Aorta (tissue), 5 donors: Measurements from ENCODE around the gene CERK. TPM values are rescaled to one million over a fixed set of nuclear protein-coding genes. Genes with fewer than 3 reads are reported as not detected.

Experiments
- ATAC-seq: fragments of 200-7000 bp; cut with Tn5 transposase; one replicate; pipeline ENCODE4 v1.9.1; 2022; ENCODE audit warnings: moderate library complexity; ENCODE audit not compliant: low FRiP score
- DNase-seq, 2 donors: peaks; one replicate each; pipeline ENCODE4 v3.0.0-alpha.2; 2020
- H3K27ac ChIP-seq, 2 donors: one replicate each; pipeline ENCODE4 v1.5.1; 2013; ENCODE audit warnings: low read length in 2 of 2, mild to moderate bottlenecking in 2 of 2, moderate library complexity in 2 of 2, control low read depth in 1 of 2, inconsistent platforms in 1 of 2, low read depth in 1 of 2
- H3K27me3 ChIP-seq, 2 donors: one replicate each; pipeline ENCODE4 v1.6.1; 2013; ENCODE audit warnings: control low read depth in 1 of 2, low read length in 1 of 2, mild to moderate bottlenecking in 1 of 2, moderate library complexity in 1 of 2; ENCODE audit not compliant: insufficient read depth in 2 of 2, control insufficient read depth in 1 of 2
- H3K36me3 ChIP-seq, 2 donors: one replicate each; pipeline ENCODE4 v1.6.1; 2013; ENCODE audit warnings: control low read depth in 1 of 2, low read length in 1 of 2, mild to moderate bottlenecking in 1 of 2; ENCODE audit not compliant: insufficient read depth in 2 of 2, control insufficient read depth in 1 of 2
- H3K4me1 ChIP-seq, 2 donors: one replicate each; pipeline ENCODE4 v1.6.1; 2013; ENCODE audit warnings: low read length in 2 of 2, control low read depth in 1 of 2, mild to moderate bottlenecking in 1 of 2, moderate library complexity in 1 of 2; ENCODE audit not compliant: insufficient read depth in 2 of 2, control insufficient read depth in 1 of 2
- H3K4me3 ChIP-seq, 2 donors: one replicate each; pipeline ENCODE4 v1.5.1; 2013; ENCODE audit warnings: low read length in 2 of 2, control low read depth in 1 of 2, mild to moderate bottlenecking in 1 of 2
- H3K9me3 ChIP-seq: one replicate; pipeline ENCODE4 v1.6.1; 2013; ENCODE audit warnings: mild to moderate bottlenecking, low read length; ENCODE audit not compliant: control insufficient read depth
- WGBS, 2 donors: extraction: QIAGEN DNeasy Blood & Tissue Kit; methylation state at CpG; one replicate each; pipeline ENCODE4 v1.1.7; 2013; 5-methylcytosine and 5-hydroxymethylcytosine counted together
- intact Hi-C, 2 donors: fragments of 100-400 bp; cut with DNase I; formaldehyde crosslinking; loops; one replicate each; pipeline versions ENCODE4 v1.14.2 to v1.15.0; 2022
- polyA plus RNA-seq, 2 donors: library from polyadenylated mRNA; stranded (reverse); fragments of 200-250 nt; gene quantifications; one replicate each; pipeline ENCODE4 v1.2.3, GENCODE V29; 2013
- total RNA-seq, 2 donors: library from RNA; stranded (reverse); fragmentation: NEBNext Ultra II Directional; extraction: Animal tissue kit (Norgen Biotek cat#: 25700); gene quantifications; one replicate each; pipeline ENCODE4 v1.2.1, GENCODE V29; 2021
- donor health status: healthy with polysubstance abuse.
- donor health status: Bipolar disorder and iron deficiency.
- donor health status: DM: no; HTN: no; CAD: no.
- donor health status: DM: no; HTN: no; CAD: no.
- donor health status: DM: yes; HTN: yes; CAD: no.

CERK gene
- total and polyA plus RNA-seq, 4 donors: 20.6 to 41.6 (median 35.9) TPM

DNA sequence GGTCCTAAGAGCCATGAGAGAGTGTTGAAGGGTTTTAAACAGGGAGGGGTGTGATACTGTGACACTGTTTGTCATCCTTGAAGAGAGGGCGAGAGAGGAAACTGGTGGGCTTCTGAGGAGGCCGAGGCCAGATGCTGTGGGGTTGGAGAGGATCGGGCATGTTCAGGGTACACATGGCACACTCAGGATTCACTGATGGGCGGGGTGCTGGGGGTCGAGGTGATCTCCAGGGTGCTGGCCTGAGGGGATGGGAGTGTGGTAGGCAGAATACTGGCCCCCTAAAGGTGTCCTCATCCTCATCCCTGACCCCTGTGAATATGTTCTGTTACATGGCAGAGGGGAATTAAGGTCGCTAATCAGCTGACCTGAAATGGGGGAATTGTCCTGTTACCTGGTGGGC, 31.7 kb upstream of the CERK start:
- intact Hi-C loops: no loop called here
- Histone ChIP-seq H3K36me3 (no peaks in the 10 kb centered on the region), H3K27ac (no peak overlapping the region), H3K4me3 (no peak overlapping the region), H3K9me3 (no peaks in the 10 kb centered on the region), H3K27me3 (no peaks in the 10 kb centered on the region), H3K4me1 (no peaks in the 10 kb centered on the region)
- no peak for ATAC-seq
- 91 to 93% methylated on average over 6 of the region's 6 CpGs for WGBS, 2 donors
- peak; percentile 37 to 59 for DNase-seq

DNA sequence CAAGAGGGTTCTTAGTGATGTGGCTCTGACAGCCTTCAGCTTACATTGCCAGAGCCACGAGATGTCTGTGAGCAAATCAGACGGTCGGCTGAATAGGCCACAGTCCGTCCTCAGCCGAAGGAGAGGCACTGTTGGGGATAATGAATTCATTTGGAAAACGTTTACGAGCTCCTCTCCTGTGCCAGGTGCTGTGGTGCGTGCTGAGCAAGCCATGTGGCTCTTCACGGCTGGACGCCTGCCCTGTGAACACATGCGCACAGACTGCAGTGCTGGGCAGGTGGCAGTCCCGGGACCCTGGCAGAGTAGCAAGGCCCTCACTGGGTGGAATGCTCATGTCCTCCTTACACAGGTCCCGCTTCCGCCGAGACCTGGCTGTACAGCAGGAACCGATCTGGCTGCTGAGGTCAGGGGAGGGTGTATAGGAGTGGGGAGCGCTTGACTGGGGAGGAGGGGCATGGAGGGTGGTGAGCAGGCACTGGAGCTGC, 31.2 kb upstream of the CERK start:
- Histone ChIP-seq H3K4me1 (peaks cover 0 to 3% of the 10 kb centered on the region in 2 donors), H3K9me3 (no peaks in the 10 kb centered on the region), H3K27ac (no peak overlapping the region), H3K27me3 (no peaks in the 10 kb centered on the region), H3K4me3 (no peak overlapping the region), H3K36me3 (no peaks in the 10 kb centered on the region)
- peak; percentile 45 to 68 for DNase-seq
- no peak for ATAC-seq
- intact Hi-C loops: no loop called here
- 87% methylated on average over 17 of the region's 17 CpGs for WGBS, 2 donors

DNA sequence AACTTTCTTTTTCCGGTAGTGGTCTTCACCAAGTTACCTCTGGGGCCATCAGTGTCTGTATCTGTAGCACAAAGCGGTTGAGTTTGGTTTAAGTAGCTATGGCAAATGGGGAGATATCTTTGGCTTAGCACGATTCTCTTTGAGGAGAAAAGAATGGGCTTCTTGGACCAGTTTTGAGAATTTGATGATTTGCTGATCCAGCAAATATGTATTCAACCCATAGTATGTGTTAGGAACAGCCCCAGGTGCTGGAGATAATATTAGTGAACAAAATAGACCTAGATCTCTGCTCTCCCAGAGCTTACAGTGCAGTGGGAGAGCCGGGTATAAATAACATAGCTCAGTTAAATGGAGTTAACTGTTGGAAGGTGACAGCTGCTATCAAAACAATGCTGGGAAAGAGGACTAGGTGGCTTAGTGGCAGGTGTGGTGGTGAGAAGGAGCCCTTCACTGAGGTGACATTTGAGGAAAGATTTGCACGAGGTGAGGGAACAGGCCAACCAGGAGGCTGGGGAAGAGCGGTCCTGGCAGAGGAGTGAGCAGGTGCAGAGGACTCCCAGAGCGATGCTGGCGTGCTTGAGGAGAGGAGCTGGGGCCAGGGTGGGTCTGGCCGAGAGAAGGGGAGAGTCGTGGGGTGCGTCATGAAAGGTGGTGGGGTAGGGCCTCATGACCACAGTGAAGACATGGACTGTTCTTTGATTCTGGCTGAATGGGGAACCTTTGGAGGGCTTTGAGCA, 29.4 kb upstream of the CERK start:
- 94 to 95% methylated on average over 11 of the region's 11 CpGs for WGBS, 2 donors
- DNase-seq (peak; percentile 6 to 24), ATAC-seq (no peak)
- no peaks in the 10 kb centered on the region for H3K9me3 ChIP-seq
- no peaks in the 10 kb centered on the region for H3K27me3 ChIP-seq
- no peak overlapping the region for H3K27ac ChIP-seq
- intact Hi-C loops: no loop called here
- H3K36me3 ChIP-seq: no peaks in the 10 kb centered on the region
- H3K4me1 ChIP-seq: peaks cover 0 to 3% of the 10 kb centered on the region in 2 donors
- H3K4me3 ChIP-seq: no peak overlapping the region

DNA sequence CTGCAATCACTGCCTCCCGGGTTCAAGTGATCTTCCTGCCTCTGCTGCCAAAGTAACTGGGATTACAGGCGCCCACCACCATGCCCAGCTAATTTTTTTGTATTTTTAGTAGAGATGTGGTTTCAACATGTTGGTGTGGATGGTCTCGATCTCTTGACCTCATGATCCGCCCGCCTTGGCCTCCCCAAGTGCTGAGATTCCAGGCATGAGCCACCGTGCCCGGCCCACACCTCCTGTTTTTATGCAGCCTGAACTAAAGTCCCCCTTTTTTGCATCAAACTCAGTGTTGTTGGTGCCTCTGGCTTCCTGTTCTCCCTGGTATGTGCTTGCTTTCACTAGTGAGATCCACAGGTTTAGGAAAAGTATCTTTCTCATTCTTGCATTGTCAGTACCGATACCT, 28.6 kb upstream of the CERK start:
- Histone ChIP-seq H3K27me3 (no peaks in the 10 kb centered on the region), H3K9me3 (no peaks in the 10 kb centered on the region), H3K4me1 (peaks cover 0 to 3% of the 10 kb centered on the region in 2 donors), H3K4me3 (no peak overlapping the region), H3K27ac (no peak overlapping the region), H3K36me3 (no peaks in the 10 kb centered on the region)
- 91 to 96% methylated on average over 8 of the region's 8 CpGs for WGBS, 2 donors
- ATAC-seq (no peak), DNase-seq (peak; percentile 29 to 68)
- intact Hi-C loops: no loop called here

DNA sequence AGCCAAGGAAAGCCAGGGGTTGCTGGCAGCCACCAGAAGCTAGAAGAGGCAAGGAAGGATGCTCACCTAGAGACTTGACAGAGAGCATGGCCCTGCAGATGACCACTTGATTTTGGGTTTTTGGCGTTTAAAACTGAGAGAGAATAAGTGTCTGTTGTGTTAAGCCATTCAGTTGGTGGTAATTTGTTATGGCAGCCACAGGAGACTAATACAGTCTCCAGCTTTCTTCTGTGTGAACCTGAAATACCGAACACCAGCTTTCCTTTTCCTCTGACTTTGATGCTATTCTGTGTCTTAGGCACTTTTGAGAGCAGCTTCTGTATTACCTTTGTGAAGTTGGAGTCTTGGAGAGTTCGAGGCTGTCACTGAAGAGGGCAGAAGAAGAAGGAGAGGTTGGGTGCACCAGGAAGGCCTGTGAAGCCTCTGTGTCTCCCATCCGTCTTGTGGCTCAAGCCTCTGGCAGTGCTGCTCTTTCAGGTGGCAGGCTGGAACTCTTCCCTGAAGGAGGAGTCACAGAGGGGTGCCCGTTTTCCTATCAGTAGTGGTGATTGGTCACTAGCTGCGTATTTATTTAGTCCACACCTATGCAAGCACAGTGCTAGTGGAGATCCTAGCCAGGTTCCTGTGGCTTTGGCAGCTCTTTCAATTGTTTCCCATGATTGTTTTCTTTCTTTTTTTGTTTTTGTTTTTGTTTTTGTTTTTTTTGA, 26.9 kb upstream of the CERK start:
- intact Hi-C loops: no loop called here
- WGBS, 2 donors: 77 to 83% methylated on average over 6 of the region's 6 CpGs
- H3K27ac ChIP-seq: no peak overlapping the region

DNA sequence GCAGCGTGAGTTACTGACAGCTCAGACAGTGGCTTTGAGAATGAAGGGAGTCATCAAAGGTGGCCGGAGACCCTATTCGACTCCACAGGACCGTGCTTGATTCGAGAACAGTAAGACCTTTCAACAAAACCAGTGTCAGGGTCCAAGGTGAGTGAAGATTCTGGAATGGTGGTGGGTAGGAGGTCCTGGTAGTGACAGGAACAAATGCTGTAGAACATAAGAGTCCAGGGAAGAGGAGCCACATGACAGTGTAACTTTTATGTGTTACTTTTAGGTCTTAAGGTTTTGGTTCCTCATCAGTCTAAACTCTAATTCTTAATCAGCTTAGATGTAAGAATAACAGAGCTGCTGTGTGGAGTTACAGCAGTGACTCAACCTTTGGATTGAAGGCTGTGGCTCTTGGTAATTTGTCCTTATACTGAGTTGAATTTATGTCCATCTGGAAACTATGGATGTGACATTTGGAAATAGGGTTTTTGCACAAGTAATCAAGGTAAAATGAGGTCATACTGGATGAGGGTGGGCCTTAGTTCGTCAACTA, 26.2 kb upstream of the CERK start:
- no peaks in the 10 kb centered on the region for H3K27me3 ChIP-seq
- peaks cover 0 to 3% of the 10 kb centered on the region in 2 donors for H3K4me1 ChIP-seq
- no peak for DNase-seq
- intact Hi-C loops: no loop called here
- WGBS, 2 donors: 83 to 88% methylated on average over 6 of the region's 6 CpGs
- no peak overlapping the region for H3K27ac ChIP-seq
- ATAC-seq: no peak
- H3K36me3 ChIP-seq: no peaks in the 10 kb centered on the region
- no peak overlapping the region for H3K4me3 ChIP-seq
- H3K9me3 ChIP-seq: no peaks in the 10 kb centered on the region

More for the DNA sequence above, 26.9 kb upstream of the CERK start:
- Histone ChIP-seq H3K4me1 (peaks cover 0 to 3% of the 10 kb centered on the region in 2 donors), H3K27me3 (no peaks in the 10 kb centered on the region), H3K9me3 (no peaks in the 10 kb centered on the region), H3K36me3 (no peaks in the 10 kb centered on the region), H3K4me3 (no peak overlapping the region)
- DNase-seq (peak in 1 of 2 donors; percentile 43), ATAC-seq (no peak)

DNA sequence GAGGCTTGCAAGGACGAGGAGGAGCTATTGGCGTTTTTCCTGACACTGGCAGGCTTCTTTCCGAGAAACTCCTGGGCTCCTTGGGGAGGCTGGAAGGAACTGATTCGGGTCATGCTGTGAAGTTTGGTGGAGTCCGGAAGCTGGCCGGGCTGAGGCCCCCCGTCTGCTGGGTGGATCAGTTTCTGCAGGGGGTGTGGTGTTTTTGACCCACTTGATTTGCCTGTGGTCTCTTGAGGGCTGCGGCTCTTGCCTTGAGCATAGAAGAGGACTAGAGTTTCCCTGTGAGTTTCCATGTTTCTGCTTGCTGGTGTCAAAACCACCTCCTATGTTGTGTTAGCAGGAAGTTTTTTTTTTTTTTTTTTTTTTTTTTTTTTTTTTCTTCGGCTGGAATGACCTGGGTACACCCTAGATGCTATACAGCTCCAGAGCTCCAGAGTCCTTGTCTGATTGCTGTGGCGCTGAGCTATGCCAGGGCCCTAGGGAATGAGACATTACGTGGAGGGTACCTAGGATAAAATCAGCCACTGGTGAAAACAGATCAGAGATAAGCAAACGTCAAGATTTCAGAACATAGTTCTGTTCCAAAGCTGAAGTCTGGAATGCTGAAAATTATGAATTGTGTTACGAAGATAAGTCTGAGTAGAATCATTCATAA, 25.1 kb upstream of the CERK start:
- peak in 1 of 2 donors; percentile 74 for DNase-seq
- intact Hi-C loops: loop anchor here in 1 of 2 donors (2.0 kb wide), 1 partner anchor 24 kb away; the partner anchor contains the start of gene CERK
- no peaks in the 10 kb centered on the region for H3K27me3 ChIP-seq

DNA sequence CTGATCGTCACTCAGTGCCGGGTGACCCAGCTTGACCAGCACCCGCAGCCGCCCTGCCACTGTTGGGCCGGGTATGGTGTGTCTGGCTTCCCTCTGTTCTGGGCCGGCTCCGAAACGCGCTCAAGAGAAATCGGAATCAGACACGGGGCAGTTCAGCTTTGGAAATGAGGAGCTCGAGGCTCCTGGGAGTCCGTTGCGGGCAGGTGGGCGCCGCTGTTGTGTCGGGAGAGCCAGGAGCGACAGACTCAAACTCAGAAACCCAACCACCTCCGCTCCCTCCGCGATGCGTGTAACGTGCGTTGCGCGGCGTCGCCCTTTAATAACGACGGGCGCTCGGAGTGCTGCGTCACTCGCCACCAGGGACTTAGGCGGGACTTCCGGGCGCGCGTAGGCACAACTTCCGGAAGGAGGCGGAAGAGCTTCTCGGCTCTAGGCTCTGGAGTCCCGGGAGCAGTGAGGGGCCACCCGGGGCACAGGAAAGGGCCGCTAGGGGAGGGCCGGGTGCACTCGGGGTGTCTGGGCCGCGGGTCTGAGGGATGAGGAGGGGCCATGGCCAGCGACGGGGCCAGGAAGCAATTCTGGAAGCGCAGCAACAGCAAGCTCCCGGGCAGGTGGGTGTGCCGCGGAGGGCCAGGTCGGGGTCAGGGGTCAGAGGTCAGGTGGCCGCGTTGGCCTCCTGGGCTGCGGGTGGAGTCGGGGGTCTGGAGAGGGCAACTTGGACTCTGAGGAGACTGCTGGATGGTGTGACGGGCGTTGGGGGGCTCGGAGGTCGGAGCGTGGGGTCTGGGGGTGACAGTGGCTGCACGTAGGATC, 24.4 kb upstream of the CERK start, which contains the start of gene TBC1D22A:
Gene TBC1D22A, plus strand, starts transcription at position 413 of the 813 bp plus-strand sequence. Its CDS starts 137 bp downstream, at position 550.
- Histone ChIP-seq H3K9me3 (no peaks in the 10 kb centered on the region), H3K27me3 (no peaks in the 10 kb centered on the region), H3K36me3 (no peaks in the 10 kb centered on the region), H3K27ac (peak within 1 kb of the TSS; percentile 72 to 74), H3K4me3 (peak within 1 kb of the TSS; percentile 79 to 82), H3K4me1 (peaks cover 0 to 3% of the 10 kb centered on the region in 2 donors)
- DNase-seq (peak; percentile 97 to 98), ATAC-seq (peak; percentile 97)
- intact Hi-C loops: loop anchor here in 1 of 2 donors (2.0 kb wide), 1 partner anchor 24 kb away; the partner anchor contains the start of gene CERK
- 0% methylated on average over 66 of the region's 66 CpGs for WGBS, 2 donors

More for the DNA sequence above, 25.1 kb upstream of the CERK start:
- Histone ChIP-seq H3K4me3 (peak overlapping the region; percentile 79 to 82), H3K36me3 (no peaks in the 10 kb centered on the region), H3K27ac (peak overlapping the region in 1 of 2 donors; percentile 42), H3K9me3 (no peaks in the 10 kb centered on the region), H3K4me1 (peaks cover 0 to 3% of the 10 kb centered on the region in 2 donors)
- ATAC-seq: peak; percentile 64
- WGBS, 2 donors: 9 to 10% methylated on average over 13 of the region's 13 CpGs
